Cardiac muscle cell (in vitro differentiated cells and primary cell): ENCODE data around the gene PDZRN3. TPM values are rescaled to one million over a fixed set of nuclear protein-coding genes. Genes with fewer than 3 reads are reported as not detected.
A peak's percentile ranks its signal among the peaks of the same experiment; 100 is the strongest.

ENCODE experiments used
- DNase-seq, 2 donors: peaks; one replicate each; pipeline versions ENCODE4 v3.0.0 to v3.0.0-alpha.2; 2010 to 2017; ENCODE audit warnings: low read depth in 1 of 2, low spot score in 1 of 2
- H3K27ac ChIP-seq: fragments of 200-600 bp; sonication (generic); 2 replicates; pipeline ENCODE4 v1.5.1; 2016
- H3K27me3 ChIP-seq: fragments of 200-600 bp; sonication (generic); 2 replicates; pipeline ENCODE4 v1.6.0; 2016; ENCODE audit warnings: control low read depth
- H3K36me3 ChIP-seq: fragments of 200-600 bp; sonication (generic); 2 replicates; pipeline ENCODE4 v1.5.1; 2016; ENCODE audit warnings: control low read depth
- H3K4me1 ChIP-seq: fragments of 200-600 bp; sonication (generic); 2 replicates; pipeline ENCODE4 v1.8.1; 2017; ENCODE audit warnings: low read depth, mild to moderate bottlenecking, mixed run types
- H3K4me3 ChIP-seq: fragments of 200-600 bp; sonication (generic); 2 replicates; pipeline ENCODE4 v1.5.1; 2016; ENCODE audit warnings: mild to moderate bottlenecking
- H3K9me3 ChIP-seq: fragments of 200-600 bp; sonication (generic); 2 replicates; pipeline ENCODE4 v1.5.1; 2017; ENCODE audit warnings: low read depth, mild to moderate bottlenecking, control low read depth
- polyA plus RNA-seq: library from polyadenylated mRNA; unstranded; fragments of >200 nt; fragmentation: Nextera tagmentation; extraction: Ambion mirVana; gene quantifications from 2 replicates; pipeline ENCODE4 v1.2.1, GENCODE V29; 2016
- total RNA-seq: library from RNA; depleted of rRNA; stranded (reverse); fragments of >200 nt; gene quantifications from 2 replicates; pipeline ENCODE4 v1.2.3, GENCODE V29; 2016
- TF ChIP-seq, protein P1 (sequence below): IDR thresholded peaks from 2 replicates; pipeline ENCODE4 v1.5.1; 2012; ENCODE audit warnings: low read depth, mild to moderate bottlenecking, low read length

Gene PDZRN3
- total and polyA plus RNA-seq, 2 experiments from 2014 or later, result 63.9 to 94.7 TPM

DNA sequence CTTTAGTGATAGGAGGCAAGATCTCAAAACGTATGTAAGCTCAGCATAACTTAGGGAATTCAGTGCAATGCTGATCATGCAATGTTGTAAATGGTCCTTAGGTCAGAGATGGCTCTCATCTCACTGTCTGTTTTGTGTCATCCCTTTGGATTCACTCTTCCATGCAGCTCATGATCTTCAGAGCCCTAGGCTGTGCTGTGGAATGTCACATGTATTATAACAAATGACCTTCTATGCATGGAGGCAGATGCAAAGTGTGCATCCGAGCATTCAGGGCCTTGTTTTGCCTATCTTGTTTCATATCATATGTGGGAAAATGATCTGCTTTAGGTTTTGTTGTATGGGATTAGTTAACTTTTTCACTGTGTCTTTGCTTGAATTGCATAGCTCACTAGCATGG, 40.5 kb upstream of the PDZRN3 start:
- H3K4me3 ChIP-seq, result no peak overlapping the region
- H3K4me1 ChIP-seq, result peaks cover 24% of the 10 kb centered on the region
- no peaks in the 10 kb centered on the region for H3K27me3 ChIP-seq
- H3K36me3 ChIP-seq, result no peaks in the 10 kb centered on the region
- TF ChIP-seq, protein P1, sequence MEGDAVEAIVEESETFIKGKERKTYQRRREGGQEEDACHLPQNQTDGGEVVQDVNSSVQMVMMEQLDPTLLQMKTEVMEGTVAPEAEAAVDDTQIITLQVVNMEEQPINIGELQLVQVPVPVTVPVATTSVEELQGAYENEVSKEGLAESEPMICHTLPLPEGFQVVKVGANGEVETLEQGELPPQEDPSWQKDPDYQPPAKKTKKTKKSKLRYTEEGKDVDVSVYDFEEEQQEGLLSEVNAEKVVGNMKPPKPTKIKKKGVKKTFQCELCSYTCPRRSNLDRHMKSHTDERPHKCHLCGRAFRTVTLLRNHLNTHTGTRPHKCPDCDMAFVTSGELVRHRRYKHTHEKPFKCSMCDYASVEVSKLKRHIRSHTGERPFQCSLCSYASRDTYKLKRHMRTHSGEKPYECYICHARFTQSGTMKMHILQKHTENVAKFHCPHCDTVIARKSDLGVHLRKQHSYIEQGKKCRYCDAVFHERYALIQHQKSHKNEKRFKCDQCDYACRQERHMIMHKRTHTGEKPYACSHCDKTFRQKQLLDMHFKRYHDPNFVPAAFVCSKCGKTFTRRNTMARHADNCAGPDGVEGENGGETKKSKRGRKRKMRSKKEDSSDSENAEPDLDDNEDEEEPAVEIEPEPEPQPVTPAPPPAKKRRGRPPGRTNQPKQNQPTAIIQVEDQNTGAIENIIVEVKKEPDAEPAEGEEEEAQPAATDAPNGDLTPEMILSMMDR, result no peak
- no peak for DNase-seq
- H3K27ac ChIP-seq, result peak overlapping the region; percentile 72
- H3K9me3 ChIP-seq, result no peaks in the 10 kb centered on the region

- H3K4me3 ChIP-seq, result no peak overlapping the region
- no peaks in the 10 kb centered on the region for H3K36me3 ChIP-seq
- H3K27me3 ChIP-seq, result no peaks in the 10 kb centered on the region
- TF ChIP-seq, protein P1, result no peak
- peaks cover 24% of the 10 kb centered on the region for H3K4me1 ChIP-seq
- DNase-seq, result peak in 1 of 2 donors; percentile 78
- H3K9me3 ChIP-seq, result no peaks in the 10 kb centered on the region
- peak overlapping the region; percentile 72 for H3K27ac ChIP-seq
Observed at GRCh38 chr3:73664389-73664788, 39.6 kb upstream of the PDZRN3 start.

DNA sequence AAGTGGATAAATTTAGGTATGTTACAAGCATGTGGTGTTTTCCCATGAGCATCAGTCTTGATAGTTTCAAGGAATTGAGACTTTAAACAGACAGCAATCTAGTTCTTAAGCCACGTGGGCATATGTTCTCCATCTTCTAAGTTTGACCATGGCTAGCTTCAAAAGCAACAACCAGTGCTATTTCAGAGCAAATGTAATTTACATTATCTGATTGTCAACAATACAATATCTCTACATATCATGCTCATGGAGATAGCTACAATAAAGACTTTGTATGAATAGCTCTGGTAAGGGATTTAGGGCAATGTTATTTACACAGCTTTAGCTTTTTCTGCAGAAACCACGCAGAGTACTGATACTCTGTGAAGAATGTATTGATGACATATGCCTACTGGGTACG, 38.8 kb upstream of the PDZRN3 start:
- Histone ChIP-seq H3K4me1 (peaks cover 29% of the 10 kb centered on the region), H3K27me3 (no peaks in the 10 kb centered on the region), H3K4me3 (no peak overlapping the region), H3K27ac (peak overlapping the region; percentile 72), H3K36me3 (no peaks in the 10 kb centered on the region), H3K9me3 (no peaks in the 10 kb centered on the region)
- TF ChIP-seq, protein P1, result no peak
- no peak for DNase-seq

- peaks cover 33% of the 10 kb centered on the region for H3K4me1 ChIP-seq
- no peak overlapping the region for H3K4me3 ChIP-seq
- peak in 1 of 2 donors; percentile 31 for DNase-seq
- H3K36me3 ChIP-seq, result no peaks in the 10 kb centered on the region
- H3K27me3 ChIP-seq, result no peaks in the 10 kb centered on the region
- no peak overlapping the region for H3K27ac ChIP-seq
- TF ChIP-seq, protein P1, result no peak
- no peaks in the 10 kb centered on the region for H3K9me3 ChIP-seq
Observed at GRCh38 chr3:73661265-73661664, 36.5 kb upstream of the PDZRN3 start.

DNA sequence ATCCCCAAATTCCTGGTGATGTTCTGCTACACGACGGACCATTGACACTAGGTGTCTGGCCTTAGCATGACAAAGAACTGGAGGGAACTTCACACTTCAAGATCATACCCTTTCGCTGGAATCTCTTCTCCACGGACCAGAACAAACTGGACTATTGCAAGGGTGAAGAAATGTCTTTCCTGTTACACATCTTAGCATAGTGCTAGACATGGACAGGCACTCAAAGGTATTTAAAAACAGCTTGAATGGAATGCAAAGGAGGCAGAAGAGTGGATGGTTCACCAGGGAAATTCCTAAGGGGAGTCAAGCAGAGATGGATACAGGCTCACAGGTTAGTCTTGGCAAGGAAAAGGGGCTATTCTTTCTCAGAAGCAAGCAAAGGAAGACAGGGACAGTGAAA, 33.5 kb upstream of the PDZRN3 start:
- TF ChIP-seq, protein P1, result no peak
- Histone ChIP-seq H3K36me3 (no peaks in the 10 kb centered on the region), H3K9me3 (no peaks in the 10 kb centered on the region), H3K4me1 (peaks cover 17% of the 10 kb centered on the region), H3K27ac (no peak overlapping the region), H3K27me3 (no peaks in the 10 kb centered on the region), H3K4me3 (no peak overlapping the region)
- DNase-seq, result no peak

DNA sequence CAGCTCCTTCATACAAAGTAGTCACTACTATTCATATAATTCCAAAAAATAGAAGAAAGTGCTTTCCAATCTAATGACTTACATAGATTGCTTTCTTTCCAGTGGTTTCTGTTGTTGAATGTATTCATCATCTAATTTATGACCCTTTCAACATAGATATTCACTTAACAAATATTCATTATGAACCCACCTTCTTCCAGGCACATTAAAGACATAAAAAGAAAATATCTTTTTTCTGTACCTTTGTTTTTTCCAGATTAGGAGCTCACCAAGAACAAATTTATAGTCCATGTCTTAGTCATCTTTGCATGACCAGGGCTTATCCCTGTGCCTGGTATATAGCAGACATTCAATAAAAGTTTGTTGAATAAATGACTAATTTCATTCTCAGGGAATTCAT, 32.4 kb upstream of the PDZRN3 start:
- Histone ChIP-seq H3K4me3 (no peak overlapping the region), H3K36me3 (no peaks in the 10 kb centered on the region), H3K27me3 (no peaks in the 10 kb centered on the region), H3K27ac (no peak overlapping the region), H3K9me3 (no peaks in the 10 kb centered on the region), H3K4me1 (peaks cover 19% of the 10 kb centered on the region)
- DNase-seq, result no peak
- TF ChIP-seq, protein P1, result no peak
